Thyroid gland (tissue), 4 donors: Measurements from ENCODE around the gene SCO2. TPM values are rescaled to one million over a fixed set of nuclear protein-coding genes. Genes with fewer than 3 reads are reported as not detected.
A peak's percentile ranks its signal among the peaks of the same experiment; 100 is the strongest.

Experiments
- DNase-seq, 2 donors: peaks; one replicate each; pipeline ENCODE4 v3.0.0-alpha.2; 2019
- H3K27ac ChIP-seq, 3 donors: fragments of 200-600 bp; sonication (generic); 1 replicate in 2 of 3; 2 replicates in 1 of 3; pipeline ENCODE4 v1.5.1; 2016 to 2019; ENCODE audit warnings: mild to moderate bottlenecking in 1 of 3, moderate library complexity in 1 of 3
- H3K27me3 ChIP-seq: fragments of 200-600 bp; sonication (generic); one replicate; pipeline ENCODE4 v1.5.1; 2019
- H3K36me3 ChIP-seq, 2 donors: fragments of 200-600 bp; sonication (generic); one replicate each; pipeline ENCODE4 v1.5.1; 2016 to 2019
- H3K4me1 ChIP-seq, 2 donors: fragments of 200-600 bp; sonication (generic); one replicate each; pipeline ENCODE4 v1.5.1; 2017 to 2019
- H3K4me3 ChIP-seq, 3 donors: fragments of 200-600 bp; sonication (generic); replicated peaks in 1 of 3; 1 replicate in 2 of 3; 2 replicates in 1 of 3; pipeline ENCODE4 v1.5.1; 2016; ENCODE audit warnings: mild to moderate bottlenecking in 1 of 3
- H3K9me3 ChIP-seq: fragments of 200-600 bp; sonication (generic); one replicate; pipeline ENCODE4 v1.5.1; 2017
- POLR2A ChIP-seq, 2 donors: fragments of 450-650 bp; IDR thresholded peaks; one replicate each; pipeline ENCODE4 v1.6.1; 2017; ENCODE audit warnings: antibody characterized with exemption in 2 of 2, mild to moderate bottlenecking in 2 of 2, moderate library complexity in 1 of 2
- WGBS, 2 donors: methylation state at CpG; one replicate each; pipeline ENCODE4 v1.1.5; 2017; 5-methylcytosine and 5-hydroxymethylcytosine counted together
- intact Hi-C: fragments of 100-400 bp; cut with DNase I; formaldehyde crosslinking; loops from one replicate; pipeline ENCODE4 v1.15.1; 2023
- total RNA-seq, 4 donors: library from RNA; depleted of rRNA; stranded (reverse); fragments of >200 nt; gene quantifications; one replicate each; pipeline ENCODE4 v1.2.3, GENCODE V29; 2016
- TF ChIP-seq, protein P1 (sequence below), 6 experiments: fragments of 200-600 bp in 3 of 6; fragments of 450-650 bp in 3 of 6; sonication (generic) in 3 of 6; IDR thresholded peaks; one replicate each; pipeline ENCODE4 v1.5.1; 2016 to 2019; ENCODE audit warnings: antibody characterized with exemption in 6 of 6, mild to moderate bottlenecking in 2 of 6, inconsistent platforms in 1 of 6, moderate library complexity in 1 of 6

SCO2 gene
- total RNA-seq, 4 donors from 2014 or later: 2.6 to 5.5 (median 2.9) TPM; not detected in 1

DNA sequence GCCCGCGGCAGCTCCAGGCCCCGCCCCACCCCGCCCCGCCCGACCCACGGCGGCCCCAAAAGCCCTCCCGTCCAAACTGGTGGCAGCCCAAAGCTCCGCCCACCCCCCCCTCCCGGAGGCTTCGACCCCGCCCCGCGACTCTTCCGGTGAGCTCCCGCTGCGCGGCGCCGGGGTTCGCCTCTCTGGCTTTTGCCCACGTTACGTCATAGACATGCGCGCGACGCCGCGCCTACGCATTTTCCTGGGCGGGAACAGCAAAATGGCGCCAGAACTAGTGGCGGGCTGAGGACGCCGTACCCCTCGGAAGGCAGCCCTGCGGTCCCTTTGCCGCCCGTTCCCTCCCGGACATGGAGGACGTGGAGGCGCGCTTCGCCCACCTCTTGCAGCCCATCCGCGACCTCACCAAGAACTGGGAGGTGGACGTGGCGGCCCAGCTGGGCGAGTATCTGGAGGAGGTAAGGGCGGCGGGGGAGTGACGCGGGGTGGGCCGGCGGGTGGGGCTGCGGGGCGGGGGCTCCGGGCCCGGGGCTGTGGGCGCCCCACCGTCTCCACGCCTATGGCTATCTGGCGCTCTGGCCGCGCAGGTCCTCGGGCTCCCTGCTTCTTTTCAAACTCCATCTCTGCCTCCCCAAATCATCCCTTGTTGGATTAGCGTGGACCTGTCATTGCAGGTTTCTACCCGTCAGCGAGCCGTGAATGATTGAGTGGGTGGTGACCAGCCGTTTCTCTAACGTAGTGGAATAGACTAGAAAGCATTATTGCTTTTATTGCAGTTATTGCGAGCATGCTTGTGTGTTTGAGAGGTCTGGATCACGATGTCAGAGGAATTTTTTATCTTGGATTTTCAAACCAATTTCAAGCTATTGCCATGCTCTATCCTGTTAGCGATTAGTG lies 17.2 kb downstream of the SCO2 start, which contains the start of gene NCAPH2:
NCAPH2 (plus strand) TSS at position 234 of the 894 bp plus-strand sequence; CDS start at position 348, 114 bp downstream.
- Histone ChIP-seq H3K36me3 (peaks cover 15 to 18% of the 10 kb centered on the region in 2 donors), H3K9me3 (no peaks in the 10 kb centered on the region), H3K27me3 (no peaks in the 10 kb centered on the region), H3K4me1 (peaks cover 9 to 16% of the 10 kb centered on the region in 2 donors), H3K4me3 (peak within 1 kb of the TSS; percentile 87 to 98 (median 91)), H3K27ac (peak within 1 kb of the TSS; percentile 65 to 92 (median 89))
- intact Hi-C loops: loop anchor here (10.0 kb wide), 1 partner anchor 263 kb away; the partner anchor contains the start of gene TUBGCP6
- TF ChIP-seq POLR2A (IDR thresholded peaks at IDR 0.05): peak in 1 of 2 donors; percentile 79
- TF ChIP-seq, protein P1, sequence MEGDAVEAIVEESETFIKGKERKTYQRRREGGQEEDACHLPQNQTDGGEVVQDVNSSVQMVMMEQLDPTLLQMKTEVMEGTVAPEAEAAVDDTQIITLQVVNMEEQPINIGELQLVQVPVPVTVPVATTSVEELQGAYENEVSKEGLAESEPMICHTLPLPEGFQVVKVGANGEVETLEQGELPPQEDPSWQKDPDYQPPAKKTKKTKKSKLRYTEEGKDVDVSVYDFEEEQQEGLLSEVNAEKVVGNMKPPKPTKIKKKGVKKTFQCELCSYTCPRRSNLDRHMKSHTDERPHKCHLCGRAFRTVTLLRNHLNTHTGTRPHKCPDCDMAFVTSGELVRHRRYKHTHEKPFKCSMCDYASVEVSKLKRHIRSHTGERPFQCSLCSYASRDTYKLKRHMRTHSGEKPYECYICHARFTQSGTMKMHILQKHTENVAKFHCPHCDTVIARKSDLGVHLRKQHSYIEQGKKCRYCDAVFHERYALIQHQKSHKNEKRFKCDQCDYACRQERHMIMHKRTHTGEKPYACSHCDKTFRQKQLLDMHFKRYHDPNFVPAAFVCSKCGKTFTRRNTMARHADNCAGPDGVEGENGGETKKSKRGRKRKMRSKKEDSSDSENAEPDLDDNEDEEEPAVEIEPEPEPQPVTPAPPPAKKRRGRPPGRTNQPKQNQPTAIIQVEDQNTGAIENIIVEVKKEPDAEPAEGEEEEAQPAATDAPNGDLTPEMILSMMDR (IDR thresholded peaks at IDR 0.05): peak in 1 of 6 experiments; percentile 30
- DNase-seq: peak; percentile 93 to 95
- 1% methylated on average over 9 to 24 of the region's 76 CpGs for WGBS, 2 donors

DNA sequence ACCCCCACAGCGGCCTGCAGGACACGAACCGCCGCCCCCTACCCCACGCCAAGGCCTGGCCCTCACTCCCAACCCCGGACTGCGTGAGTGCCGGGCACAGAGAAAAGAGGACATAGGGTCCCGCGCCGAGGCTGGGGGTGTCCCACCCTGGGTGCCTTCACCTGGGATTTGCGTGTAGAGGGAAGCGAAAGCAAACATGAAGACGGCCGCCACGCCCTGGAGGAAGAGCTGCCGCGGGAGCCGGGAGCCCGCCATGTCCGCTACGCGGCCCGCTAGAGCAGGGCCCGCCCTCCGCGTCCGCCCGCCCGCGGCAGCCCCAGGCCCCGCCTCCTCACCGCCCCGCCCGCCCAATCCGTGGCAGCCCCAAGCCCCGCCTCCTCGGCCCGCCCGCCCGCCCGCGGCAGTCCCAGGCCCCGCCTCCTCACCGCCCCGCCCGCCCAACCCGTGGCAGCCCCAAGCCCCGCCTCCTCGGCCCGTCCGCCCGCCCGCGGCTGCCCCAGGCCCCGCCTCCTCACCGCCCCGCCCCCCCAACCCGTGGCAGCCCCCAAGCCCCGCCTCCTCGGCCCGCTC lies 17.9 kb downstream of the SCO2 start, which contains the start of gene LMF2:
LMF2 (minus strand) TSS at position 282 of the 570 bp plus-strand sequence; CDS start at position 255, 27 bp downstream.
- WGBS, 2 donors: 1% methylated on average over 11 of the region's 62 CpGs; no CpG with 5 or more reads in 1 of the 2 donors
- no peaks in the 10 kb centered on the region for H3K9me3 ChIP-seq
- peaks cover 9 to 16% of the 10 kb centered on the region in 2 donors for H3K4me1 ChIP-seq
- H3K36me3 ChIP-seq: peaks cover 22 to 25% of the 10 kb centered on the region in 2 donors
- H3K27ac ChIP-seq: peak within 1 kb of the TSS; percentile 65 to 92 (median 89)
- TF ChIP-seq, protein P1 (IDR thresholded peaks at IDR 0.05): no peak
- TF ChIP-seq POLR2A (IDR thresholded peaks at IDR 0.05): peak in 1 of 2 donors; percentile 48
- no peaks in the 10 kb centered on the region for H3K27me3 ChIP-seq
- peak; percentile 87 to 89 for DNase-seq
- intact Hi-C loops: loop anchor here (10.0 kb wide), 1 partner anchor 263 kb away; the partner anchor contains the start of gene TUBGCP6
- H3K4me3 ChIP-seq: peak within 1 kb of the TSS; percentile 87 to 98 (median 91)

DNA sequence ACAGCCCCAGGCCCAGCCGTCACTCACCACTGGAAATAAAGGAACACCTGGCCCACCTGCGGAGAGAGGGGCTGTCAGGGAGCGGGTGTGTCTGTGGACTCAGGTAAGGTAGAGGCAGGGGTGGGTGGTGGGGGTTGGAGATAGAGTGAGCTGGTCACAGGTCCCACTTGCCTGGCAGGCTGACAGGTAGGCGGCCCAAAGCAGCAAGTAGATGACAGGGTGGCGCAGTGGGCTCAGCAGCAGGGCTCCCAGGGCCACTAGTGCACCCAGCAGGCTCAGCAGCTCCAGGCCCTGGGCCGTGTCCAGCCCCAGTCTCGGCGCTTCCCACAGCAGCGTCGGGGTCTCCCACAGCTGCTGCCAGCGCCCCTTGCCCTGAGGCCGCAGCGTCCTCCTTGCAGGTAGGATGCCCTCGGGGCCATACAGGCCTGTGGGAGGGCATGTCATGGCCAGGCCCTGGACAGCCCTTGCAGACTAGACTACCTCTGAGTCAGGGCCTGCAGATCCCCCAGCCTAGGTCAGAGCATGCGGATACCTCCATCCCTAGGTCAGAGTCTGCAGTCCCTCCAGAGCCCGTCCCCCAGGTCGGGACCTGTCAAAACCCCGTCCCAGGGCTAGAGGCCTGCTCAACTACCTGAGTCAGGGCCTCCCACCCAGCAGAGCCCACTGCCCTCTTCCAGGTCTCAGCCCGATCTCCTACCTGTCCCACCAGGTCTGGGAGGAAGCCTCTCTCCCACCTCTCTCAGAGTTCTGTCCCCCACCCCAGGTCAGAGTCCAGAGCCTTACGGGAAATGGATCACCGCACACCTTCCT lies 18.6 kb downstream of the SCO2 start:
- peak overlapping the region; percentile 65 to 67 (median 66) for H3K27ac ChIP-seq
- intact Hi-C loops: loop anchor here (10.0 kb wide), 1 partner anchor 262 kb away; the partner anchor contains the start of gene TUBGCP6
- H3K4me3 ChIP-seq: peak overlapping the region; percentile 87 to 98 (median 91)
- peak in 1 of 2 donors; percentile 39 for DNase-seq
- 2 to 33% methylated on average over 7 to 13 of the region's 21 CpGs for WGBS, 2 donors
- no peaks in the 10 kb centered on the region for H3K27me3 ChIP-seq
- TF ChIP-seq POLR2A (IDR thresholded peaks at IDR 0.05): no peak
- TF ChIP-seq, protein P1 (IDR thresholded peaks at IDR 0.05): no peak
- H3K4me1 ChIP-seq: peaks cover 9 to 16% of the 10 kb centered on the region in 2 donors
- H3K9me3 ChIP-seq: no peaks in the 10 kb centered on the region
- H3K36me3 ChIP-seq: peaks cover 23 to 27% of the 10 kb centered on the region in 2 donors

DNA sequence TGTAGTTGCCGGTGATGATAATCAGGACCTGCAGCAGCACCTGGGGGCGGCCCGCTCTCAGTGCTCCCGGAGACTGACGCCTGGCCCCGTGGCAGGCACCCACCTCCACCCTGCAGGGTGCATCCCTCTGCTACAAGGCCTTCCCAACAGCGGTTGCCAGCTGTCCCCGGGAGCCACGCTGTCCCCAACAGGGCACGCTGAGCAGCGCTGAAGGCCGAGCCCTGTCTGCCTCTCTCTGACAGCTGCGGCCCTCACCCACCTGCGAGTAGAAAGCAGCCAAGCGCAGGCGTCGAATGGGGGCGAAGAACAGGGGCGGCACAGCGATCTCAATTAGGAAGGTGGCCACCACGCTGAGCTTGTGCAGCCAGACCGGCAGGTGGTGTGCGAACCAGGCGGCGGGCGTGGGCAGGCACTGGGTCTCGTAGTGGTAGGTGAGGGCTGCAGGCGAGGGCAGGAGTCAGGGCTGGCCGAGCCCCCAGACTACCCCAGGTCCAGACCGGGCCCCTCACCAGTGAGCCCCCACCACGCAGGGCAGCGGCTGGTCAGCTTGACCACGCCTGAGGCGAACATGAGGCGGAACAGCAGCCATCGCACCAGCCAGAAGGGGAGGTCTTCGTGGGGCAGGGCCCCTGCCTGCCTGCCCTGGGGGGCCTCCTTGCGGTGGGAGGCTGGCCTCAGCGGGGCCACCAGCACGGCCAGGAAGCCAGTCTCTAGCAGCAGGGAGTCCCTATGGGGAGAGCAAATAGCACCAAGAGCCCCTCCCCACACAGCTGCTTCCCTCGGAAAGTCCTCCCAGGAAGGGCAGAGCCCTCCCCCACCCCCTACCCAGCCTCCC lies 19.4 kb downstream of the SCO2 start:
- Histone ChIP-seq H3K4me3 (no peak overlapping the region), H3K27me3 (no peaks in the 10 kb centered on the region), H3K4me1 (peaks cover 9 to 16% of the 10 kb centered on the region in 2 donors), H3K36me3 (peaks cover 23 to 27% of the 10 kb centered on the region in 2 donors), H3K9me3 (no peaks in the 10 kb centered on the region), H3K27ac (no peak overlapping the region)
- no peak for DNase-seq
- WGBS, 2 donors: 93 to 95% methylated on average over 21 to 26 of the region's 41 CpGs
- TF ChIP-seq, protein P1 (IDR thresholded peaks at IDR 0.05): no peak
- no peak for TF ChIP-seq POLR2A (IDR thresholded peaks at IDR 0.05)
- intact Hi-C loops: loop anchor here (10.0 kb wide), 1 partner anchor 261 kb away; the partner anchor contains the start of gene TUBGCP6
